GM18873 (cell line): ENCODE results near the gene RBM33.

Experiments
- ATAC-seq: cut with Tn5 transposase; IDR thresholded peaks from one replicate; pipeline ENCODE4 v1.9.1; 2021; ENCODE audit warnings: mild to moderate bottlenecking, moderate library complexity, moderate number of reproducible peaks; ENCODE audit not compliant: unreplicated experiment, low FRiP score

The RBM33 gene

GRCh38 chr7:155789001-155789725, 144.7 kb downstream of the RBM33 start:
- no peak for ATAC-seq

DNA sequence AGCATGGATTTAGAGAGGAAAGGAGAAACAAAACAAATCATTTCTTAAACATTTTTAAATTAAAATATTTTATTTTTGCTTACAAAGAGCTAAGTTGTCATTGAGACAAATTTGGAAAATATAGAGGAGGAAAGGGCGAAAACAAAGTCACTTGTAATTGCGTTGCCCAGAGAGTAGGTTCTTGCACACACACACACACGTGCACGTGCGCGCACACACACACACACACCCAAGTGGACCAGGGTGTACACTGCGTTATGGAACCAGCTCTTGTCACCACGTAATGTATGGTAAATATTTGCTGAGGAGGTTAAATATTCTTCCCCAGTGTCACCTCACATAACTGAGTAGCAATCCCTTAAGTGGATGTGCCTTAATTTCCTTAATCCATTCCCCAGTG, 146.2 kb downstream of the RBM33 start:
- ATAC-seq: no peak

DNA sequence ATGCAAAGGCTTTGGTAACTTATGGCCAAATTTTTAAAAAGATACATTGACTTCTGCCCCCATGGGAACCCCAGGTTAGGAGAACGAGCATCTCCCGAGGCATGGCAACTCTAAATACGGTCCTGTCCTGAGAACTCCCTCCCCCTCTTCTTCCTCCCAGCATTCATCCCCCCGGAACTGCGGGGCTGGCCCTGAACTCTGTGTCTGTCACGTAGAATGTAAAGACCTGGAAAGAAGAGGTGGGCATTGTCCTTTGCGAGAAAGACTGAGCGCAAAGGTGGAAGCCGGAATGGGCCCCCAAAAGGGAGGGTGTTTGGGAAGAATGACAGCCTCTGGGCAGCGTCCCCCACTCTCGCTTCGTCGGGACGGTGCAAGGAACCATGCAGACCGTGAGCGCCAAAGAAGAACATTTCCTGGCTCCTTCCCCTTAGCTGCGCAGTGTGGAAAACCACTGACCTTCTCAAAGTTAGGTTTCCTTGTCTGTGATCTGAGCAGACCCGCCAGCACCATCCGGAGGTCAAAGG, 146.8 kb downstream of the RBM33 start:
- no peak for ATAC-seq

DNA sequence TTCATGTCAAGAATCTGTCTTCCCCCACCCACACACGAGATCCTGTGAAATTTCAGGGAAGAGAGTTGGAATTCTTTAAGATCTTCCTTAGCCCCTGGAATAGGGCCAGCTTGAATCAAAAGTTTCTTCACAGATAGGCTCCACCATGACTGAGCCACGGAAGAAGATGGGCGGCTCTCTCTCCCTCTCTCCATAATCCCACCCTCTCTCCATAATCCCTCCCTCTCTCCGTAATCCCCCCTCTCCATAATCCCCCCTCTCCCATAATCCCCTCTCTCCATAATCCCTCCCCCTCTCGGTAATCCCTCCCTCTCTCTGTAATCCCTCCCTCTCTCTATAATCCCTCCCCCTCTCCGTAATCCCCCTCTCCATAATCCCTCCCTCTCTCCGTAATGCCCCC, 147.4 kb downstream of the RBM33 start:
- no peak for ATAC-seq

DNA sequence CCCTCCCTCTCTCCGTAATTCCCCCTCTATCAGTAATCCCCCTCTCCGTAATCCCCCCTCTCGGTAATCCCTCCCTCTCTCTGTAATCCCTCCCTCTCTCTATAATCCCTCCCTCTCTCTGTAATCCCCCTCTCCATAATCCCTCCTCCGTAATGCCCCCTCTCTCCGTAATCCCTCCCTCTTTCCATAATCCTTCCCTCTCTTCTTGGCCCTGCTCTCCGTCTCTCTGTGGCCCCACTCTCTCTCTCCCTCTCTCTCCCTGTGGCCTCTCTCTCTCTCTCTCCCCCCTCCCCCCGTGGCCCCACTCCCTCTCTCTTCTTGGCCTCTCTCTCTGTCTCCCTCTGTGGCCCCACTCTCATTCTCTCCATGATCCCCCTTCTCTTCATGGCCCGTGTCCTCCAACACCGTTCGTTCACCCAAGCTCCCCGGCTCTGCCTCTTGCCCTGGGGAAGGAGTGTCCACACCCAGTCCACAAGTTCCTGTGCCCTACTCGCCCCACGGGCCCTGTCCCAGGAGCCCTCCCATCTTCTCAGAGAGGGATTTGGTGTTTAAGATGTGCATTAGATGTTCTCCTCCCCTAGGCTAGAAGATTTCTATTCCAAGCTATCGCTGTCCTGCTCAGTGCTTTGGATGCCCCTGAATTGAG, 148.0 kb downstream of the RBM33 start:
- ATAC-seq: no peak

DNA sequence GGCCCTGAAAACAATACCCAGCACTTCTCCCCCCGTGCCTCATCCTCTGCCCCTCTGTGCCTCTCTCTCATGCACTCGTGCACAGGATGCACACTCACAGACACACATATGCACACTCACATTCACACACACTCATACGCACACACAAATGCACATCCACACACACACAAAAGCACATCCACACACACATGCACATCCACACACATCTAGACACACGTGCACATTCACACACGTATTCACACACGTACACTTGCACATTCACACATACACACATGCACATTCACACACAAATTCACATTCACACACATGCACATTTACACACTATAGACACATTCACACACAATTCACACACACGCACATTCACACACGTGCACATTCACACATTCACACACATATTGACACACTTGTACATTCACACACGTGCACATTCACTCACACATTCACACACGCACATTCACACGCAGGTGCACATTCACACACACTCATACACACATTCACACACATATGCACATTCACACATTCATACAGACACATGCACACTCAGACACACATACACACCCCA, 148.6 kb downstream of the RBM33 start:
- ATAC-seq: no peak

- ATAC-seq: no peak
Measured at GRCh38 chr7:155793720-155794119, 149.3 kb downstream of the RBM33 start.

DNA sequence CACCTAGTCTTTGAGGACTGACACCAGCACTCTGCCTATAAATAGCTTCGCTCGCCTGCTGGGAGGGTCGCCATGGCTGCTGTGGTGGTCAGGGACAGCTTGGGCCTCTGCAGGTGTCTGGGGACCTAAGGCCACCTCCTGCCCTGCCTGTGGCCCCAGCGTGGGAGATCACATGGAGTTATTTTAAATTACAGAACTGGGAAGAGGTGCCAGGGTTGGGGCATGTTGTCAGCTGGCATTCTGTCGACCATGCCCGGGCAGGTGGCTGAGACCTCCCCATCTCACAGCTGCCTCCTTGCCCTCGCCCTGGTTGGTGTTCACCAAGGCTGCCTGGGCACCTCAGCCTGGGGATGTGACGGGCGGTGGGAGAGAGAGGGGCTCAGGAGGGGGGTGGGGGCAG, 149.7 kb downstream of the RBM33 start:
- ATAC-seq: no peak

DNA sequence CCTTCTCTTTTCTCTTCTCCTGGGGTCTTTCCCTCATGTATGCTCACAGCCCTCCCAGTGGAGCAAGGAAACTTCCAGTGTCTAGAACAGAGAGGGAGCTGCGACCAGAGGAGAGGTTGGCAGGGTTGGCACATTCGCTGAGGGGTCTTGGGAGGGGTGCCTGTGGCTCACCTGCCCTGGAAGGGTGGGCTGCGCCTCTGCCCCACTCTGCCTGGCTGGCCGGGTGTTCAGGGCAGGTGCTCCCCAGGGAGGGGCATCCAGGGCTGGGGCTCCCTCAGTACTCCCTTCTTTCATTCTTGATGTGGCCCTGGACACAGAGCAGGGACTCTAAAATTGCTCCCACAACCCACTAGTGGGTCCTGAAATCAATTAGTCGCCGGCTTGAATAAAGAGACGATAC, 150.9 kb downstream of the RBM33 start:
- no peak for ATAC-seq

GRCh38 chr7:155795951-155796350, 151.5 kb downstream of the RBM33 start:
- ATAC-seq: no peak

GRCh38 chr7:155796381-155797261, 152.2 kb downstream of the RBM33 start:
- ATAC-seq: no peak

GRCh38 chr7:155797262-155798250, 153.1 kb downstream of the RBM33 start:
- no peak for ATAC-seq

DNA sequence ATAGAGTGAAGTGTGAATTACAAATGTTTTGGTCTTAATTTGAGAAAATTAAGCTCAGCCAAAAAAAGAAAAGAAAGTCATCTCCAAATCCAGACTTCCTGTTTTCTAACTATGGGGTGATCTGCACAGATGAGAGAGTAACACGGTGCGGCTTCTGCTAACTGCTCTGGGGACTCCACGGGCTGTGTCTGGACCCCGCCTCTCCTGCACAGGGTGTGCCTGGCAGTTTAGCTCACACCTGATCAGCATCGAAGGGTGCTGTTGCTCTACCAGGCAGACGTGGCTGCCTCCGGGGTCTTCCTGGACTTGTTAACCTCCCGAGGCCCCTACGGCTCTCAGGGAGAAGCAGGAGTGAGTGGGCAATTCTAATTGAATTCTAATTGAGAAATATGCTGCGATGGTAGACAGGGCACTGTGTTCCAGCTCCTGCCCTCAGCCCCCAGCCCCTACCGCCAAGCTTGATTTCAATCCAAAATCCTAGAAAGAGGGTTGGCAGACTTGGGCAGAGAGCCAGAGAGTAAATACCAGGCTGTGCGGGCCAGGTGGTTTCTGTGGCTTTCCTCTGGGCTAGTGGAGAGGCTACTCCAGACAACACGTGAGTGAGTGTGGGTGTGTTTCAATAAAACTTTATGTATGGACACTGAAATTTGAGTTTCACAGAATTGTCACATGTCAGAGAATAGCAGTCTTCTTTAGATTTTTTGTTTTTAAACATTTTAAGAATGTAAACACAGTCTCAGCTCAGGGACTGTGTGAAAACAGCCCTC, 154.4 kb downstream of the RBM33 start:
- no peak for ATAC-seq

- ATAC-seq: no peak
Measured at GRCh38 chr7:155799514-155799913, 155.1 kb downstream of the RBM33 start.

GRCh38 chr7:155800301-155800700, 155.8 kb downstream of the RBM33 start:
- ATAC-seq: no peak

- ATAC-seq: no peak
Measured at GRCh38 chr7:155800741-155801267, 156.3 kb downstream of the RBM33 start.

GRCh38 chr7:155802291-155802690, 157.8 kb downstream of the RBM33 start:
- no peak for ATAC-seq

DNA sequence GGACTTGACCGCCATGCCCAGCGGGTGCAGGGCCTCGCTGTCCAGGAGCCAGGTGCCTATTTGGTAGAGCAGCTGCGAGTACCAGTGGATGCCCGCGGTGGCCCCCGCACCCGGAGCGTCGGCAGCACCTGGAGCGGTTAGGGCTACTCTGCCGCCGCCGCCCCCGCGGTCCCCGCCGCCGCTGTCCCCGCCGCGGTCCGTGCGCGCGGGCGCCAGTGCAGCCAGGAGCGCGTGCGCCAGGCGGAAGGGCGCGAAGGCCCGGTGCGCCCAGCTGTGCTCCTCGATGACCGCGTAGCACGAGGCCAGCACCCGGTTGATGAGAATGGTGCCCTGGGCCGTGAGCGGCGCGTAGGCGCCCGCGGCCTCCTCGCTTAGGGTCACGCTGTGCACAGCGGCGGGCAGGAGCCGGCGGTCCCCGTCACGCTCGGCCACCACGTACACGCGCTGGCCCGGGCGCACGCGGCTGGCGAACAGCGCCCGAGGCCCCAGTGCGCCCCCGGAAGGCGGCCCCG, 158.5 kb downstream of the RBM33 start:
- no peak for ATAC-seq
